Mesendoderm (in vitro differentiated cells): ENCODE data around the gene XIRP1.

Experiments
- DNase-seq: peaks from one replicate; pipeline ENCODE4 v3.0.0; 2013
- H2AK5ac ChIP-seq: 2 replicates; pipeline ENCODE4 v1.6.1; 2013; ENCODE audit warnings: low read length, inconsistent platforms
- H2BK120ac ChIP-seq: 2 replicates; pipeline ENCODE4 v1.6.1; 2013; ENCODE audit warnings: low read depth, mild to moderate bottlenecking, low read length, moderate library complexity, mixed read lengths
- H2BK15ac ChIP-seq: replicated peaks from 2 replicates; pipeline ENCODE4 v1.6.1; 2013; ENCODE audit warnings: low read depth, mild to moderate bottlenecking, moderate library complexity
- H2BK5ac ChIP-seq: 2 replicates; pipeline ENCODE4 v1.6.1; 2013; ENCODE audit warnings: low read length, inconsistent platforms
- H3K18ac ChIP-seq: 2 replicates; pipeline ENCODE4 v1.6.1; 2013; ENCODE audit warnings: mild to moderate bottlenecking, low read length, mixed read lengths
- H3K23ac ChIP-seq: one replicate; pipeline ENCODE4 v1.6.1; 2013; ENCODE audit warnings: low read length
- H3K27ac ChIP-seq: 2 replicates; pipeline ENCODE4 v1.5.1; 2013; ENCODE audit warnings: low read depth, mild to moderate bottlenecking, inconsistent platforms, low read length, moderate library complexity
- H3K27me3 ChIP-seq: 2 replicates; pipeline ENCODE4 v1.6.1; 2013; ENCODE audit warnings: low read length, control low read depth, mild to moderate bottlenecking, inconsistent platforms; ENCODE audit not compliant: insufficient read depth, poor library complexity
- H3K36me3 ChIP-seq: 2 replicates; pipeline ENCODE4 v1.6.1; 2013; ENCODE audit warnings: low read length, inconsistent platforms; ENCODE audit not compliant: control insufficient read depth, insufficient read depth
- H3K4ac ChIP-seq: one replicate; pipeline ENCODE4 v1.6.1; 2013; ENCODE audit warnings: low read depth, mild to moderate bottlenecking, low read length, moderate library complexity
- H3K4me1 ChIP-seq: 2 replicates; pipeline ENCODE4 v1.6.1; 2013; ENCODE audit warnings: low read depth, low read length, inconsistent platforms; ENCODE audit not compliant: control insufficient read depth
- H3K4me2 ChIP-seq: 2 replicates; pipeline ENCODE4 v1.6.1; 2013; ENCODE audit warnings: low read length
- H3K4me3 ChIP-seq: 2 replicates; pipeline ENCODE4 v1.5.1; 2013; ENCODE audit warnings: mild to moderate bottlenecking, low read length
- H3K56ac ChIP-seq: one replicate; pipeline ENCODE4 v1.6.1; 2013; ENCODE audit warnings: low read length
- H3K79me1 ChIP-seq: 2 replicates; pipeline ENCODE4 v1.6.1; 2013; ENCODE audit warnings: low read length, inconsistent platforms
- H3K79me2 ChIP-seq: 2 replicates; pipeline ENCODE4 v1.6.1; 2013; ENCODE audit warnings: mild to moderate bottlenecking, low read length; ENCODE audit not compliant: control insufficient read depth, insufficient read depth
- H3K9ac ChIP-seq: 2 replicates; pipeline ENCODE4 v1.6.1; 2013; ENCODE audit warnings: low read length, inconsistent platforms
- H4K5ac ChIP-seq: one replicate; pipeline ENCODE4 v1.6.1; 2013; ENCODE audit warnings: low read length
- H4K8ac ChIP-seq: one replicate; pipeline ENCODE4 v1.6.1; 2013; ENCODE audit warnings: low read depth, mild to moderate bottlenecking, control low read depth, low read length, moderate library complexity
- WGBS: extraction: QIAGEN DNeasy Blood & Tissue Kit; methylation state at CpG from one replicate; pipeline ENCODE4 v1.1.7; 2013; ENCODE audit warnings: low lambda C conversion rate, missing lambda C conversion rate; ENCODE audit not compliant: insufficient coverage; ENCODE audit errors: extremely low coverage; 5-methylcytosine and 5-hydroxymethylcytosine counted together

The XIRP1 gene

DNA sequence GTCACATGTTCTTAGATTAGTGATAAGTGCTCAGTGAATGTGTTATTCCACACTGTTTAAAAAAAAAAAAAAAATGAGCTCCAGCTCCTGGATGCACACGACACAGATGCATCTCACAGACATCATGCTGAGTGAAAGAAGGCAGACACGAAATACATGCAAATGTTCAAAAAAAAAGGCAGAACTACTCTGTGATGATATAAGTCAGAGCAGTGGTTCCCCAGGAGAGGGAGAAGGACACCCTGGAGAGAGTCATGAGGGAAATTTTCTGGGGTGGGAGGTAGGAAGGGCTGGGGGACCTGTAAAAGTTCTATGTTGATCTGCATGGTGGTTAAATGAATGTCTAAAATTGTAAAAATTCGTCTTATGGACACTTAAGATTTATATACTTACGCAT is 43.3 kb downstream of the XIRP1 start:
- no CpG with 5 or more reads among the region's 4 CpGs for WGBS
- Histone ChIP-seq H3K9ac (peak overlapping the region; percentile 42), H3K79me1 (peaks cover 28% of the 10 kb centered on the region), H4K8ac (no peak overlapping the region), H3K4me3 (no peak overlapping the region), H3K36me3 (peaks cover 2% of the 10 kb centered on the region), H2AK5ac (peak overlapping the region; percentile 70), H2BK5ac (no peak overlapping the region), H4K5ac (no peak overlapping the region), H3K4ac (no peak overlapping the region), H2BK120ac (no peak overlapping the region), H3K4me2 (no peak overlapping the region), H3K4me1 (peaks cover 43% of the 10 kb centered on the region), H3K27me3 (no peaks in the 10 kb centered on the region), H3K56ac (peak overlapping the region; percentile 80), H3K27ac (no peak overlapping the region), H3K79me2 (peaks cover 61% of the 10 kb centered on the region), H3K23ac (no peak overlapping the region), H2BK15ac (no peak overlapping the region), H3K18ac (peak overlapping the region; percentile 29)
- DNase-seq: no peak

DNA sequence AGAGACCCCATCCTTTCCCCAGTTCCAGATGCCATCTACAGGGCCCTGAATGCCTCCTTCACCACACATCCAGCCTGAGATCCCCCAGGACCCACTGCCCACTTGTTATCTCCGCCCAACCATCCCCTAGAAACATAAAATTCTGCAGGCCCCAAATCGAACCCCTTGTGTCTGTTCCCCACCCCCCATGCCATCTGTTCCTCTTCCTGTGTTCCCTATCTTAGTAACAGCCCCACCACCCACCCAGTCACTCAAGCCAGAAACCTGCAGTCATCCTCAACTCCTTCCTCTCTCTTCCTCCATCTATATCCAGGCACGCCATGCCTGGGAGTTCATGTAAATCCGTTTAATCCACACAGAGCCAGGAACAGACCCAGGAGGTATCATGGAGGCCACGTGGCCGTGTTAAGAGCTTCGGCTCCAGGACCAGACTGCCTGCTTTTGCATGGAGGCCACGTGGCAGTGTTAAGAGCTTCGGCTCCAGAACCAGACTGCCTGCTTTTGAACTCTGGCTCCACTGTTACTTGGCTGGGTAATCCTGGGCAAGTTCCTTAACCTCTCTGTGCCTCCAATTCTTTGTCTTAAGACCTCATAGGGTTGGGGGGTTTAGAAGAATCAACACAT is 43.8 kb downstream of the XIRP1 start:
- Histone ChIP-seq H2BK5ac (peak overlapping the region; percentile 78), H3K36me3 (peaks cover 6% of the 10 kb centered on the region), H3K4me1 (peaks cover 43% of the 10 kb centered on the region), H3K27ac (peak overlapping the region; percentile 31), H3K79me2 (peaks cover 62% of the 10 kb centered on the region), H3K4ac (peak overlapping the region; percentile 46), H2AK5ac (peak overlapping the region; percentile 99), H3K4me2 (peak overlapping the region; percentile 14), H4K5ac (no peak overlapping the region), H2BK15ac (no peak overlapping the region), H3K56ac (peak overlapping the region; percentile 80), H3K18ac (peak overlapping the region; percentile 23), H3K23ac (peak overlapping the region; percentile 37), H4K8ac (no peak overlapping the region), H3K79me1 (peaks cover 29% of the 10 kb centered on the region), H3K27me3 (no peaks in the 10 kb centered on the region), H3K9ac (peak overlapping the region; percentile 58), H3K4me3 (no peak overlapping the region), H2BK120ac (no peak overlapping the region)
- WGBS: no CpG with 5 or more reads among the region's 9 CpGs
- peak; percentile 68 for DNase-seq

DNA sequence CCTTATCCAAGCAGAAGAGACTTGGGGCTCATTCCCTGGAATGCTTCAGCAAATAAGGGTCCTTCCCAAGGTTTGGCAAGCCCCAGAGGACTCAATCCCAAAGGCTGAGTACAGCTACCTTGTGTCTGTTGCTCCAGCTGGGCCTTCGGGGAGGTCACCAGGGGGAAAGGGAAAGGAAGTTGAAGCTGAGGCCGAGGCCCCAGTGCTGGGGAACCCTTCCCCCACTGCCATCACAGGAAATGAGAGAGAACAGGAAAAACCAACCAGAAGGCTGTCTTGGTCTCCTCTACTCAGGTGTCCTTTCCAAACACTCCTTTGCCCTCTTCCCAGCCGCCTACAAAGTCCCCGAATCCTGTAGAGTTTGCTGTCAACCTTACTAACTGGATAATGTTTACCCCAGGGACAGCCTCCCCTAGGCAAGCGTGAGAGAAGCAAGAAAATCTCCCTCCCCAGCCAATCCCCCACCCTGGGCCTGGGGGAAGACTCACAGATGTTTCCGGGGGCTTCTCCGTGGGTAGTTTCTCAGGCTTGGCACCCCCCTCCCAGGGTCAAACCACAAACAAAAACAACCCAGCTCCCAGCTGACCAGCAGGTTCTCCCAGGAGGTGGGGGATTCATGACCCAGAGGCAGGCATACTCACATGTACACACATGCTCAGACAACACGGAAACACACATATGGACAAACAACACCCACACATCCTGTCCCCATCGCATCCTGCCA is 44.5 kb downstream of the XIRP1 start:
- Histone ChIP-seq H3K56ac (peak overlapping the region; percentile 80), H2AK5ac (peak overlapping the region; percentile 99), H3K4me2 (peak overlapping the region; percentile 6), H4K5ac (no peak overlapping the region), H3K9ac (peak overlapping the region; percentile 58), H3K79me1 (peaks cover 33% of the 10 kb centered on the region), H3K79me2 (peaks cover 60% of the 10 kb centered on the region), H2BK5ac (peak overlapping the region; percentile 78), H3K27me3 (no peaks in the 10 kb centered on the region), H3K23ac (peak overlapping the region; percentile 37), H3K4me1 (peaks cover 43% of the 10 kb centered on the region), H3K36me3 (peaks cover 10% of the 10 kb centered on the region), H3K4me3 (no peak overlapping the region), H2BK15ac (no peak overlapping the region), H3K27ac (peak overlapping the region; percentile 26), H3K18ac (peak overlapping the region; percentile 23), H4K8ac (no peak overlapping the region), H3K4ac (peak overlapping the region; percentile 46), H2BK120ac (no peak overlapping the region)
- DNase-seq: peak; percentile 77
- WGBS: no CpG with 5 or more reads among the region's 9 CpGs

DNA sequence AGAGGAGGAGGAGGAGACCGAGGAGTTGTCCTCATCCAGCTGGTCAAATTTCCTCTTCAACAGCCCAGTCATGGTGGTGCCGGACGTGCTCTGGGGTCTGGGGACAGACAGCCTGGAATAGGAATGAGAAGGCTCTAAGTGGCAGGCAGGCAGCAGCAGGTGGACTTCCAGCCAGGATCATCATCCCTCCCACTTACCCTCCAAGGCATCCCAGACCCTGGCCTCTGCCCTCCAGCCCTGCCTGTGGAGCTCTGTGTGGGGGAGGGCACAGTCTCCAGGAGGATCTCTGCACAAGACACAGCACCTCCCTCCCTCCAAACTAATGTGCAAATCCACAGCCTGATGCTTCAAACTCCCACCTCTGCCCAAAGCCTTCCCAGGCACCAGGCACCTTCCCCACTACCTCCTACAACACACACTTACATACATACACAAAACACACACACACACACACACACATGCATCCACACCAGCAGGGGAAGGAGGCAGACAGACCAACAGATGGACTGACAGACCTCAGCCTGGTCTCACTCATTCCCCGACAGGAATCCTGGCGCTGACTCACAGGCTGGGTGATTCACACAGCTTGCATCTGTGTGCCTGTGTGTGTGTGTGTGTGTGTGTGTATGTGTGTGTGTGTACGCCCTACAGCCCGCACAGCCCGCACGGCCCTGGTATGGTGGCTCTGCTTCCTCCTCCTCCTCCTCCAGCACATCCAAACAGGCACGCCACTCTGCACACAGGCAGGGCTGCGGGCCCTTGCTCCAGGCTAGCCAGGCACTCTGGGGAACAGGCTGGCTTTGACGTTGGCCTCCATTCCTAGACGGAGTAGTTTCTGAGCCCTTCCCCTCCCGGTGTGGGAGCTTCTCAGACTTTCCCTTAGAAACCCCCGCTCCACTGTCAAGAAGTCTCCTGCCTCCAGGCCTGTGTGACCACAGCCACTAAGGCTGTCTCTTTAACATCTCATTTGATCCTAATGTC is 45.5 kb downstream of the XIRP1 start:
- Histone ChIP-seq H3K27ac (peak overlapping the region; percentile 26), H2BK120ac (no peak overlapping the region), H4K5ac (no peak overlapping the region), H3K36me3 (peaks cover 13% of the 10 kb centered on the region), H3K56ac (peak overlapping the region; percentile 80), H3K23ac (no peak overlapping the region), H2BK5ac (peak overlapping the region; percentile 69), H3K4ac (peak overlapping the region; percentile 23), H3K9ac (peak overlapping the region; percentile 58), H3K79me2 (peaks cover 53% of the 10 kb centered on the region), H4K8ac (no peak overlapping the region), H3K4me1 (peaks cover 43% of the 10 kb centered on the region), H2AK5ac (peak overlapping the region; percentile 84), H2BK15ac (no peak overlapping the region), H3K79me1 (peaks cover 34% of the 10 kb centered on the region), H3K18ac (peak overlapping the region; percentile 23), H3K4me2 (no peak overlapping the region), H3K4me3 (no peak overlapping the region), H3K27me3 (no peaks in the 10 kb centered on the region)
- DNase-seq: peak; percentile 91
- whole genome bisulfite sequencing: no CpG with 5 or more reads among the region's 15 CpGs

DNA sequence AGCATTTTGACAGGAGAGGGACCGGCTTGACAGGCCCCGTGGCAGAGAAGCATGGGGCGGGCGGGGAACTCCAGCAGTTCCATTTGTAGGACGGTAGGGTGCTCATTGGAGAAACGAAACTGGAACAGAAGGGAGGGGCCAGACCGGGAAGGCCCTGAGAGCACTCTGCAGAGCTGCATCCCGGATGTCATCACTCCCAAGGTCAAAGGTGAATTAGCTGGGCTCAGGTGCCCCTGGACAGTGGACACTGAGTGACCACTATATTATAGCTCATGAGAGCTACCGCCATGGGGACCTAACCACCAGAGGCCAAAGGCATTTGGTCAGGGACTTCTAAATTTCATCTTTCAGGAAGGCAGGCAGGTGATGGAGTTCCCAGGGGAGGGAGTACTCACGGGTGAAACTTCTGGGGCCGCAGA is 46.3 kb downstream of the XIRP1 start:
- peaks cover 49% of the 10 kb centered on the region for H3K79me2 ChIP-seq
- WGBS: no CpG with 5 or more reads among the region's 11 CpGs
- no peak overlapping the region for H3K4me3 ChIP-seq
- no peak overlapping the region for H3K56ac ChIP-seq
- no peak overlapping the region for H3K23ac ChIP-seq
- no peak overlapping the region for H2BK5ac ChIP-seq
- no peaks in the 10 kb centered on the region for H3K27me3 ChIP-seq
- no peak overlapping the region for H3K9ac ChIP-seq
- no peak overlapping the region for H4K8ac ChIP-seq
- peaks cover 33% of the 10 kb centered on the region for H3K79me1 ChIP-seq
- H2BK15ac ChIP-seq: no peak overlapping the region
- DNase-seq: no peak
- H4K5ac ChIP-seq: no peak overlapping the region
- no peak overlapping the region for H2BK120ac ChIP-seq
- no peak overlapping the region for H3K4ac ChIP-seq
- H3K4me2 ChIP-seq: no peak overlapping the region
- H3K36me3 ChIP-seq: peaks cover 13% of the 10 kb centered on the region
- H3K18ac ChIP-seq: no peak overlapping the region
- no peak overlapping the region for H2AK5ac ChIP-seq
- peaks cover 35% of the 10 kb centered on the region for H3K4me1 ChIP-seq
- H3K27ac ChIP-seq: no peak overlapping the region
